ENCODE measurements around the gene YBEY.

DNA sequence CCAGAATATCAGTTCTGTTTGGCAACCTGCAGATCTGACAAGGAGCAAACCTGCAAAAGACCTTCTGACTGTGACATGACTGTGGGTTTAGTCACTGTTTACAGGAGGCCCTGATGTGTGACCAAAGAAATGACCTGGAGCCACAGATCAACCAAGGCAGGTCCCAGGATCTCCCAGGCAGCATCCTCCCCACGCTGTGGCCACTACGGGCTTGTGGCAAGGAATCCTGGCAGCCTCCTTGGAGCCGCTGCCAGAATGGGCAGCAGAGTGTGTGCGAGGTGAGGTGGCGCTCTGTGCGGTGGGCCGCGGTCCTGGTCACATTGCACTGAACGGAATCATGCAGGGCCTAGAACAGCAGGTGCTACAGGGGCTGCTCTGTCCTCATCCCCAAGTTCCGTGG lies 16.7 kb upstream of the YBEY start:
- TF ChIP-seq, protein P1, sequence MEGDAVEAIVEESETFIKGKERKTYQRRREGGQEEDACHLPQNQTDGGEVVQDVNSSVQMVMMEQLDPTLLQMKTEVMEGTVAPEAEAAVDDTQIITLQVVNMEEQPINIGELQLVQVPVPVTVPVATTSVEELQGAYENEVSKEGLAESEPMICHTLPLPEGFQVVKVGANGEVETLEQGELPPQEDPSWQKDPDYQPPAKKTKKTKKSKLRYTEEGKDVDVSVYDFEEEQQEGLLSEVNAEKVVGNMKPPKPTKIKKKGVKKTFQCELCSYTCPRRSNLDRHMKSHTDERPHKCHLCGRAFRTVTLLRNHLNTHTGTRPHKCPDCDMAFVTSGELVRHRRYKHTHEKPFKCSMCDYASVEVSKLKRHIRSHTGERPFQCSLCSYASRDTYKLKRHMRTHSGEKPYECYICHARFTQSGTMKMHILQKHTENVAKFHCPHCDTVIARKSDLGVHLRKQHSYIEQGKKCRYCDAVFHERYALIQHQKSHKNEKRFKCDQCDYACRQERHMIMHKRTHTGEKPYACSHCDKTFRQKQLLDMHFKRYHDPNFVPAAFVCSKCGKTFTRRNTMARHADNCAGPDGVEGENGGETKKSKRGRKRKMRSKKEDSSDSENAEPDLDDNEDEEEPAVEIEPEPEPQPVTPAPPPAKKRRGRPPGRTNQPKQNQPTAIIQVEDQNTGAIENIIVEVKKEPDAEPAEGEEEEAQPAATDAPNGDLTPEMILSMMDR (IDR thresholded peaks at IDR 0.05) = no peak
- TF ChIP-seq POLR2AphosphoS5 (IDR thresholded peaks at IDR 0.05) (no peak), POLR2A (IDR thresholded peaks at IDR 0.05) (no peak)

All from breast epithelium (tissue), 3 donors.